Measurements from ENCODE around the gene ELK3. TPM values are rescaled to one million over a fixed set of nuclear protein-coding genes. Genes with fewer than 3 reads are reported as not detected.

The ELK3 gene
- total RNA-seq, 1 experiment from 2014 or later, result 0.45 TPM

DNA sequence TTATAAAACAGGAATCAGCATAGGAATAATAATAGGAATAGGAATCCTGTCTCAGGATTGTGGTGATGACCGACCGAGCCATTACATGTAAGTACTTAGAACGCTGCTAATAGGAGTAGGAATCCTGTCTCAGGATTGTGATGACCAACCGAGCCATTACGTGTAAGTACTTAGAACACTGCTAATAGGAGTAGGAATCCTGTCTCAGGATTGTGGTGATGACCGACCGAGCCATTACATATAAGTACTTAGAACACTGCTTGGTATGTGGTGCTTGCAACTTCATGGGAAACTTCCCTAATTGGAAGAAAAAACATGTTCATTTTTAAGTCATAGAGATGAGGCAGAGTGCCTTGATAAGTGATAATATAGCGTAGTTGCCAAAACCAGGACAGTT lies 30.0 kb downstream of the ELK3 start:
- Histone ChIP-seq H3K27me3 (replicated peaks; ENCODE audit: control insufficient read depth, insufficient read depth, low read length) (no peaks in the 10 kb centered on the region), H3K36me3 (ENCODE audit: control insufficient read depth, insufficient read depth, low read length) (no peaks in the 10 kb centered on the region), H3K4me3 (ENCODE audit: low read depth, low read length) (no peak overlapping the region), H3K4me1 (no peaks in the 10 kb centered on the region), H3K9me3 (no peaks in the 10 kb centered on the region)
- BruUV-seq (replicated peaks), result no TSS peak
- Mint-ChIP-seq H3K4me1 (ENCODE audit: low read depth, unreplicated experiment) (no peaks in the 10 kb centered on the region), H3K4me3 (ENCODE audit: unreplicated experiment) (no peak overlapping the region), H3K36me3 (ENCODE audit: insufficient read depth, unreplicated experiment) (no peaks in the 10 kb centered on the region), H3K9me3 (ENCODE audit: unreplicated experiment) (no peaks in the 10 kb centered on the region), H3K27me3 (ENCODE audit: insufficient read depth, unreplicated experiment) (no peaks in the 10 kb centered on the region), H3K27ac (ENCODE audit: unreplicated experiment) (no peak overlapping the region)
- intact Hi-C loops (cut with micrococcal nuclease; ENCODE audit: unreplicated experiment), result no loop called here
- TF ChIP-seq, protein P1, sequence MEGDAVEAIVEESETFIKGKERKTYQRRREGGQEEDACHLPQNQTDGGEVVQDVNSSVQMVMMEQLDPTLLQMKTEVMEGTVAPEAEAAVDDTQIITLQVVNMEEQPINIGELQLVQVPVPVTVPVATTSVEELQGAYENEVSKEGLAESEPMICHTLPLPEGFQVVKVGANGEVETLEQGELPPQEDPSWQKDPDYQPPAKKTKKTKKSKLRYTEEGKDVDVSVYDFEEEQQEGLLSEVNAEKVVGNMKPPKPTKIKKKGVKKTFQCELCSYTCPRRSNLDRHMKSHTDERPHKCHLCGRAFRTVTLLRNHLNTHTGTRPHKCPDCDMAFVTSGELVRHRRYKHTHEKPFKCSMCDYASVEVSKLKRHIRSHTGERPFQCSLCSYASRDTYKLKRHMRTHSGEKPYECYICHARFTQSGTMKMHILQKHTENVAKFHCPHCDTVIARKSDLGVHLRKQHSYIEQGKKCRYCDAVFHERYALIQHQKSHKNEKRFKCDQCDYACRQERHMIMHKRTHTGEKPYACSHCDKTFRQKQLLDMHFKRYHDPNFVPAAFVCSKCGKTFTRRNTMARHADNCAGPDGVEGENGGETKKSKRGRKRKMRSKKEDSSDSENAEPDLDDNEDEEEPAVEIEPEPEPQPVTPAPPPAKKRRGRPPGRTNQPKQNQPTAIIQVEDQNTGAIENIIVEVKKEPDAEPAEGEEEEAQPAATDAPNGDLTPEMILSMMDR (IDR thresholded peaks at IDR 0.05; ENCODE audit: insufficient read depth in 1 of 2, low read depth in 1 of 2, low read length in 1 of 2, severe bottlenecking in 1 of 2, unreplicated experiment in 1 of 2), result no peak
- DNase-seq, result no peak
- ChIA-PET CTCF (no interaction called here), POLR2A (no interaction called here)

DNA sequence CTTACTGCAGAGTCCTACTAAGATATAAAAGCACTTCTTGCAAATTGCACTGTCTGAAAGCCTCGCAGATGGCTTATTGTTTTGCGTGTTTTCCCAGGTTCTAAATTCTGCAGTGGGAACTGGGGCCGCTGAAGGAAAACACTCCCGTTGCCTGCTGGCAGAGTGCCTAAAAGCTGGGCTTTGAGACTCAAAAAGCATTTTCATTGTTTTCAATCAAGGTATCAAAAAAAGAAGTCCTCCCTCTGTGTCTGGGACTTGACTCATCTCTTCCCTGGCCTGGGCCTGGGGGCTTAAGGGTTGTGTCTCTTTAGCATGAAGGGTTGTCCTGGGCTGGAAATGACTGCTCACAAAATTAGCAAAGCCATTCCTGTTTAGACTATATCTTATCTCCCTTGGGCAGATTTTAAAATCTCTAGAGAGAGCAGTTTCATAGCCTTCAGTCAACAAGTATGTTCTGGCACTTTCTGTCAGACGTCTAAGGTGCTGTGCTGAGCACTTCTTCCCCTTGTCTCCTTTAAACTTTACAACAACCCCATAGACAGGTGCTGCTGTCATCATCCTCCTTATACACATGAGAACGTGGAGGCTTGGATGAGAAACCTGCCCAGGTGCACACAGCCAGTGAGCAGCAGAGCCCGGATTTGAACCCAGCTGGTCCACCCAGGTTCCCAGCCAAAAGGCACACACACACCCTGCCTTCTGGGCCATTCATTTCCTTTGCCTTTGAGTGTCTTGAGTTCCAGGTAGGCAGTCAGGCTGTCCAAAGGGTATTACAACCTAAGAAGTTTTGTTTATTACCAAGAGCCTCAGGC lies 31.1 kb downstream of the ELK3 start:
- intact Hi-C loops (cut with micrococcal nuclease; ENCODE audit: unreplicated experiment), result no loop called here
- Mint-ChIP-seq H3K27ac (ENCODE audit: unreplicated experiment) (no peak overlapping the region), H3K4me1 (ENCODE audit: low read depth, unreplicated experiment) (no peaks in the 10 kb centered on the region), H3K27me3 (ENCODE audit: insufficient read depth, unreplicated experiment) (no peaks in the 10 kb centered on the region), H3K9me3 (ENCODE audit: unreplicated experiment) (no peaks in the 10 kb centered on the region), H3K4me3 (ENCODE audit: unreplicated experiment) (no peak overlapping the region), H3K36me3 (ENCODE audit: insufficient read depth, unreplicated experiment) (no peaks in the 10 kb centered on the region)
- BruUV-seq (replicated peaks), result no TSS peak
- CTCF ChIA-PET, result no interaction called here
- TF ChIP-seq, protein P1 (IDR thresholded peaks at IDR 0.05; ENCODE audit: insufficient read depth in 1 of 2, low read depth in 1 of 2, low read length in 1 of 2, severe bottlenecking in 1 of 2, unreplicated experiment in 1 of 2), result no peak
- Histone ChIP-seq H3K4me1 (no peaks in the 10 kb centered on the region), H3K9me3 (no peaks in the 10 kb centered on the region), H3K4me3 (ENCODE audit: low read depth, low read length) (no peak overlapping the region), H3K27me3 (replicated peaks; ENCODE audit: control insufficient read depth, insufficient read depth, low read length) (no peaks in the 10 kb centered on the region), H3K36me3 (ENCODE audit: control insufficient read depth, insufficient read depth, low read length) (no peaks in the 10 kb centered on the region)
- POLR2A ChIA-PET, result no interaction called here
- DNase-seq, result no peak

DNA sequence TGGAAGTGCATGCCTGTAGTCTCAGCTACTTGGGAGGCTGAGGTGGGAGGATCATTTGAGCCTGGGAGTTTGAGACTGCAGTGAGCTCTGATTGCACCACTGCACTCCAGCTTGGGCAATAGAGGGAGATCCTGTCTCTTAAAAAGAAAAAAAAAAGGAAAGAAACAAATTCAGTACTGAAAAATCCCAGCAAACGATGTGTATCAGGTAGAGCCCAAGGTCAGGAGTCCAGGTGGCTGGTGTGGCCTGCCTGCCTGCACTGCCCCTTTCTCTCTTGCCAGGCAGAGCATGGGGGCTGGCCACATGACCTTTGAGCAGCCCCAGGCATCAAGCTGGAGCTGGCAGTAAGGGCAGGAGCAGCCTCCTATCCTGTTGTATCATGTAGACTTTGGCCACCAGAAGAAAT lies 31.8 kb downstream of the ELK3 start:
- no peaks in the 10 kb centered on the region for H3K4me1 ChIP-seq
- Mint-ChIP-seq H3K36me3 (ENCODE audit: insufficient read depth, unreplicated experiment) (no peaks in the 10 kb centered on the region), H3K9me3 (ENCODE audit: unreplicated experiment) (no peaks in the 10 kb centered on the region), H3K4me3 (ENCODE audit: unreplicated experiment) (no peak overlapping the region), H3K27ac (ENCODE audit: unreplicated experiment) (no peak overlapping the region), H3K27me3 (ENCODE audit: insufficient read depth, unreplicated experiment) (no peaks in the 10 kb centered on the region), H3K4me1 (ENCODE audit: low read depth, unreplicated experiment) (no peaks in the 10 kb centered on the region)
- no peak overlapping the region for H3K4me3 ChIP-seq (ENCODE audit: low read depth, low read length)
- ChIA-PET CTCF (no interaction called here), POLR2A (no interaction called here)
- BruUV-seq (replicated peaks), result no TSS peak
- intact Hi-C loops (cut with micrococcal nuclease; ENCODE audit: unreplicated experiment), result no loop called here
- no peaks in the 10 kb centered on the region for H3K36me3 ChIP-seq (ENCODE audit: control insufficient read depth, insufficient read depth, low read length)
- H3K9me3 ChIP-seq, result no peaks in the 10 kb centered on the region
- TF ChIP-seq, protein P1 (IDR thresholded peaks at IDR 0.05; ENCODE audit: insufficient read depth in 1 of 2, low read depth in 1 of 2, low read length in 1 of 2, severe bottlenecking in 1 of 2, unreplicated experiment in 1 of 2), result no peak
- H3K27me3 ChIP-seq (replicated peaks; ENCODE audit: control insufficient read depth, insufficient read depth, low read length), result no peaks in the 10 kb centered on the region
- no peak for DNase-seq

Measured in Caco-2 (cell line).